M059J (cell line): ENCODE data around the gene SNX2. TPM values are rescaled to one million over a fixed set of nuclear protein-coding genes. Genes with fewer than 3 reads are reported as not detected.

Experiments used
- DNase-seq: peaks from one replicate; pipeline ENCODE4 v3.0.0-alpha.2; 2012; ENCODE audit warnings: low read depth
- total RNA-seq: library from RNA; depleted of rRNA; stranded (reverse); fragments of >200 nt; shearing (Covaris generic); gene quantifications from 2 replicates; pipeline ENCODE4 v1.2.3, GENCODE V29; 2014

SNX2 gene
- total RNA-seq, 1 experiment from 2014 or later, result 54.6 TPM

- peak; percentile 68 for DNase-seq
Measured at GRCh38 chr5:122772446-122772845, 2.4 kb upstream of the SNX2 start.

- DNase-seq, result peak; percentile 18
Measured at GRCh38 chr5:122773619-122774018, 1.3 kb upstream of the SNX2 start.

GRCh38 chr5:122774519-122774860 lies 390 bp upstream of the SNX2 start:
- DNase-seq, result no peak

GRCh38 chr5:122775550-122776542 lies 966 bp downstream of the SNX2 start:
- DNase-seq, result peak; percentile 40

GRCh38 chr5:122778157-122778556 lies 3.3 kb downstream of the SNX2 start:
- DNase-seq, result no peak

GRCh38 chr5:122779451-122779850 lies 4.6 kb downstream of the SNX2 start:
- no peak for DNase-seq

GRCh38 chr5:122780296-122780695 lies 5.4 kb downstream of the SNX2 start:
- DNase-seq, result no peak

- no peak for DNase-seq
Measured at GRCh38 chr5:122781465-122781864, 6.6 kb downstream of the SNX2 start.

- no peak for DNase-seq
Measured at GRCh38 chr5:122785294-122785693, 10.4 kb downstream of the SNX2 start.

GRCh38 chr5:122788371-122788770 lies 13.5 kb downstream of the SNX2 start:
- DNase-seq, result no peak

GRCh38 chr5:122788996-122789395 lies 14.1 kb downstream of the SNX2 start:
- no peak for DNase-seq

GRCh38 chr5:122789461-122790171 lies 14.7 kb downstream of the SNX2 start:
- no peak for DNase-seq

GRCh38 chr5:122790354-122791103 lies 15.6 kb downstream of the SNX2 start:
- no peak for DNase-seq

- DNase-seq, result no peak
Measured at GRCh38 chr5:122805481-122805880, 30.6 kb downstream of the SNX2 start.

GRCh38 chr5:122810405-122810804 lies 35.5 kb downstream of the SNX2 start:
- DNase-seq, result no peak

- DNase-seq, result no peak
Measured at GRCh38 chr5:122815218-122815767, 40.4 kb downstream of the SNX2 start.

- DNase-seq, result no peak
Measured at GRCh38 chr5:122816756-122817155, 41.9 kb downstream of the SNX2 start.

GRCh38 chr5:122831984-122832383 lies 57.1 kb downstream of the SNX2 start:
- no peak for DNase-seq

GRCh38 chr5:122835681-122836080 lies 60.8 kb downstream of the SNX2 start:
- no peak for DNase-seq

- DNase-seq, result no peak
Measured at GRCh38 chr5:122836947-122837346, 62.1 kb downstream of the SNX2 start.

GRCh38 chr5:122839731-122840130 lies 64.9 kb downstream of the SNX2 start:
- DNase-seq, result no peak

GRCh38 chr5:122842016-122842580 lies 67.2 kb downstream of the SNX2 start:
- DNase-seq, result no peak
